Superior temporal gyrus (tissue), 1 donor: ENCODE measurements around the gene WDR90.

Experiments
- DNase-seq: peaks from one replicate; pipeline ENCODE4 v3.0.0-alpha.2; 2016; ENCODE audit errors: extremely low spot score

WDR90 gene

DNA sequence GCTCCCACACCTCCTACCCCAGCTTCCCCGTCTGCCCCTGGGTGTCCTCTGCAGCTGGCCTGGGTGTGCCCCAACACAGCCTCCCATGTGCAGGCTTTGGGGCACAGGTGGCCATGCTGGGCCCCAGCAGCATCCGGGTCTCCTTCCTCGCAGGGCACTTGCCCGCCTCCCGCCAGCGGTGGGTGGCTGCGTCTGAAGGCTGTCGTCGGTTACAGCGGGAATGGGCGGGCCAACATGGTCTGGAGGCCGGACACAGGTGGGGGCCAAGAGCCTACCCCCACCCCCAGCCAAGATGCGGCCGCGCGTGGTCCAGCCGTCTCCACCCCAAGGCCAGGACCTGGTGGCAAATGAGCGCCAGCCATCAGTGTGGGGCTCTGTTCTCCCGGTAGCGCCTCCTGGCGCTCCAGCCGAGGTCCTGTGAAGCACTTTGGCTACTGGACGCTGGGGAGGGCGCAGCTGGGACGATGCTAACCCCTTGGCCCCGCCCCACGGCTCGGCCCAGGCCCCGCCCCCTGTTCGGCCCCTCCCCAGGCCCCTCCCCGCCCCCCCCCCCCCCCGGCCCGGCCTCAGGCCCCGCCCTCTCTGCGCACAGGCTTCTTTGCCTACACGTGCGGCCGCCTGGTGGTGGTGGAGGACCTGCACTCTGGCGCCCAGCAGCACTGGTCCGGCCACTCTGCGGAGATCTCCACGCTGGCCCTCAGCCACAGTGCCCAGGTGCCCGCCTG lies 11.5 kb downstream of the WDR90 start:
- peak; percentile 81 for DNase-seq

DNA sequence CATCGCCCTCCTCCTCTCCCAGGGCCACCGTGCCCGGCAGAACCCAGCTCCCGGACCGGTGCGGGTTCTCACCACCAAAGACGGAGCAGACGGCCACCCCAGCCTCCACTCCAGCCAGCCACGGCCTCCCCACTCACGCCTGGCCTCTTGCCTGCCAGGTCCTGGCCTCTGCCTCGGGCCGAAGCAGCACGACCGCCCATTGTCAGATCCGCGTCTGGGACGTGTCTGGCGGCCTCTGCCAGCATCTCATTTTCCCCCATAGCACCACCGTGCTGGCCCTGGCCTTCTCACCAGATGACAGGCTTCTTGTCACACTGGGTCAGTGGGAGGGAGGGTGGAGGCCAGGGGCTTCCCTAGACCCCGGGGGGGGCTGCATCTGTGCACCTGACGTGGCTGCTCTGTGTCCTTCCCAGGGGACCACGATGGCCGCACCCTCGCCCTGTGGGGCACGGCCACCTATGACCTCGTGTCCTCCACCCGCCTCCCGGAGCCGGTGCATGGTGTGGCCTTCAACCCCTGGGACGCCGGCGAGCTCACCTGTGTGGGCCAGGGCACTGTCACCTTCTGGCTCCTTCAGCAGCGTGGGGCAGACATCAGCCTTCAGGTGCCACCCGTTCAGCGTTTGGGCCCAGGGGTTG lies 12.1 kb downstream of the WDR90 start:
- DNase-seq: no peak

DNA sequence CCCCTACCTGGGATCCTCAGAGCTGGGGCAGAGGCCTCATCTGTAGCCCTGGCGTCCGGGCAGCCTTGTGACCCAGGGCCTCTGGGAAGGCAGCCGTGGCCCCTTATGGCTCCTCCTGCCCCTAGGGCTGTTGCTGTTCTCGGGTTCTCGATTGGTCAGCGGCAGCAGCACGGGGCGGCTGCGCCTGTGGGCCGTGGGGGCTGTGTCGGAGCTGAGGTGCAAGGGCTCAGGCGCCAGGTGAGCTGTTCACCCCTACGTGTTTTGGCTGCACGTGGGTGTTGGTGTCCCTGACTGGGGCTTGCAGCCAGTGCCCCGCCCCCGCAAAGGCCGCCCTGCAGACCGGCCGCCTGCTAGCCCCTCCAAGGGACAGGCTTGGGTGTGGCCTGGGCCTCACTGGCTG lies 12.9 kb downstream of the WDR90 start:
- no peak for DNase-seq

DNA sequence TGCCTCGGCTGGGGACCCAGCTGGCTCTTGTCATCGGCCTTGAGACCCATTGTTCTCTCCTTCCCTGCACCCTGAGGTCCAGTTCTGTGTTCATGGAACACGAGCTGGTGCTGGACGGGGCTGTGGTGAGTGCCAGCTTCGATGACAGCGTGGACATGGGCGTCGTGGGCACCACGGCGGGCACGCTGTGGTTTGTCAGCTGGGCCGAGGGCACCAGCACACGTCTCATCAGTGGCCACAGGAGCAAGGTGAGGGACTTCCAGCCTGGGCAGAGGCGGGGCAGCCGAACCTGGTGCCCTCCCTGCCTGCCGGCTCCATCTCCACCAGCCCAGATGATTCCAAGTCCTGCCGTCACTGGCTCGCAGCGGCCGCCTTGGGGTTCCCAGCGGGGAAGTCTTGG lies 13.4 kb downstream of the WDR90 start:
- DNase-seq: no peak

DNA sequence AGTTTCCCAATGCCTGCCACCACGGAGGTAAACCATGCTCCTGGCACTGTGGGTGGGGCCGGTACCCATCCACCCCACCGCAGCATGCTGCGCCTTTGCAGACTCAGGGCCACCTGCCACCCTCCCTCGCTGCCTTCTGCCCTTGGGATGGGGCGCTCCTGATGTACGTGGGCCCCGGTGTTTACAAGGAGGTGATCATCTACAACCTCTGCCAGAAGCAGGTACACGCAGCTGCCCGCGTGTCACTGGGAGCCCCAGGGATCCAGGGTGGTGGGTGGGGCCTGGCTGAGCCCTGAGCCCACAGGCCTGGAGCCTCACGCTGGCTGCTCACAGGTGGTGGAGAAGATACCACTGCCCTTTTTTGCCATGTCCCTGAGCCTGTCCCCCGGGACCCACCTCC lies 17.4 kb downstream of the WDR90 start:
- DNase-seq: no peak

DNA sequence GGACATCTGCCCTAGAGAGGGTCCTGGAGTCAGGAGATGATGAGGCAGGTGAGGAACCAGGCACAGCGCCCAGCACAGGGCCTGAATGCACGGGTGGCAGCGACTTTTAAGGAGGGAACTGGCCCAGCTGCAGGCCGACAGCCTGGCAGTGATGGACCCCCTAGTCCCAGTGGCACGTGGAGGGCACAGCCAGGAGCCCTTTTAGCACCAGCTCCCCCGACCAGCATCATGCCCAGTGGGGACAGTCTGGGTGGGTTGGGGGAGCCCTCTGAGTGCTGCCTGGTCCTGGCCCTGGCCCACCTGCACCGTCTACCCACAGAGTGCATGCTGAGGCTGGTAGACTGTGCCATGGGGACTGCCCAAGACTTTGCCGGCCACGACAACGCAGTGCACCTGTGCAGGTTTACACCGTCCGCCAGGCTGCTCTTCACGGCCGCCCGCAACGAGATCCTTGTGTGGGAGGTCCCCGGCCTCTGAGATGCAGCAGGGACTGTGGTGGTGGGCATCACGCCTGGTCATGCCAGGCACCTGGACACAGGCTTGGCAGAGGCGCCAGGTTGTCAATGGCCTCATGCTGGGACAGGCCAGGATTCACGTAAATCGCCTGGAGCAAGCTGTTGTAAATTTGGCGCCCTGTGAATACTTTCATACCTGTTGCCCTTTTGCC lies 18.1 kb downstream of the WDR90 start:
- DNase-seq: no peak

DNA sequence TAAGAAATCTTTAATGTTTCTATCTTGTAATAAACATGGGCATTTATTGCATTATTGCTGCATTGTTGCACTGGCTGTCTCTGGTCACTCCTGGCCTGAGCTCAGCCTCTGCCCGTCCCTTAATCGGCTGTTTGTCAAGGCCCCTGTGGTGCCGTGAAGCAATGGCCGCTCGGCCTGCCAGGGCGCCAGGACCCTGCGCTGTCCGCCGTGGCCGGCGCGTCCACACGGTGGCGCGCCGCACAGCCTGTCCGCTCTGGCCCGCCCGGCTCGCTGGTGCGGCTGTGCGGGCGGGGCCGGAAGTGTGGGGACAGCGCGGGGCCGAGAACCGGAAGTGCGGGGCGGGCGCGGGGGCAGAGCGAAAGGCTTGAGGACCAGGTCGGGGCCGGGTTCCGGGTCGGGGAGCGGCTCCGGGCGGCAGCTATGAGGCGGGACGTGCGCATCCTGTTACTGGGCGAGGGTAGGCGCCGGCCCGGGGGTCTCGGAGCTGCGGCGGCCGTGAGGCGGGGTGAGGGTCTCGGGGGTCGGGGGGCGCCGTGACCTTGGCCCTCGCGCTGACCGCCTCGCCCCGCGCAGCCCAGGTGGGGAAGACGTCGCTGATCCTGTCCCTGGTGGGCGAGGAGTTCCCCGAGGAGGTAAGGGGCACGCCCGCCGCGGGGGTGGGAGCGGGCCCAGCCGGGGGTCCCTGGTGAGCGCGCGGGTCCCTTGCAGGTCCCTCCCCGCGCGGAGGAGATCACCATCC lies 18.8 kb downstream of the WDR90 start, which contains the start of gene RHOT2:
TSS of gene RHOT2 (plus strand) at position 353 of the 739 bp plus-strand sequence. CDS start at position 421, 68 bp downstream.
- peak; percentile 93 for DNase-seq

DNA sequence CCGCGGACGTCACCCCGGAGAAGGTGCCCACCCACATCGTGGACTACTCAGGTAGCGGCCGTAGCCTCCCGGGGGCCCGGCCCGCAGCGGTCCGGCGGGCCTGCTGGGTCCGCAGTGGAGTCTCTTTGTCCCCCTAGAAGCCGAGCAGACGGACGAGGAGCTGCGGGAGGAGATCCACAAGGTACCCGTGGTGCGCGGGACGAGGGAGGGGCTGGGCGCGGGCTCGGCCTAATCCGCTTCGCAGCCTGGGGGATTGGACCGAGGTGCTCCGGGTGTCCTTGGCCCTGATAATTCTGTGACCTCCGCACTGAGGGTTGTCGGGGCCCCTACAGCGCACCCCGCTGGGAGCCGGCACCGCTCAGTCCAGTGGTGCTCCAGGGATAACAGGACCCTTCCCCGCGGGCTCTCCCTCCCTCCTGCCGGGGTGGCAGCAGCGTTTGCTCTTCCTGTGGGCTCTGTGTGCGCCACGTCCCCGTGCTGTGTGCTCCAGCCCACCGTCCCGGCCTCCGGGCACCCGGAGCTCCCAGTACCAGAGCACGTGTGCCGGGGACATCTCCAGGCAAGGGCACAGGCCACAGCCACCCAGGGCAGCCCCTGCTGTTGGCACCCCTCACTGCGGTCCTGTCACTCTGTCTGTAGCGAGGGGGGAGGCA lies 19.5 kb downstream of the WDR90 start:
- no peak for DNase-seq

DNA sequence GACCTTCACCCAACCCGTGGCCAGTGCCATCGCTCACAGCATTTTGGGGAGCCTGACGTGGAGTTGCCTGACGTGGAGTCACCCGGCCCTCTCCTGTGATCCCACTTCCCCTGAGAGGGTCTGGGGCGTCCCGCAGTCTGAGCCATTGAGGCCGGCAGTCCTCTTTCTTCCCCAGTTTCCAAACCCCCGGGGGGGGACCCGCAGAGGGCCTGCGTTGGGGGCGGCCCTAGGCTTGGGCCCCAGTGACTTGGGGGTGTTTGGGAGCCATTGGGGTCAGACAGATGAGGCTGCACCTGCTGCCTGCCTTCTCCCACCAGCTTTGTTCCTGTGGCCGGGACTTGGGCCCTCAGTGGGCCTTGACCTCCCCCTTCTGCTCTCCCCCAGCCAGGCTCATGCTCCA lies 20.5 kb downstream of the WDR90 start:
- DNase-seq: no peak

DNA sequence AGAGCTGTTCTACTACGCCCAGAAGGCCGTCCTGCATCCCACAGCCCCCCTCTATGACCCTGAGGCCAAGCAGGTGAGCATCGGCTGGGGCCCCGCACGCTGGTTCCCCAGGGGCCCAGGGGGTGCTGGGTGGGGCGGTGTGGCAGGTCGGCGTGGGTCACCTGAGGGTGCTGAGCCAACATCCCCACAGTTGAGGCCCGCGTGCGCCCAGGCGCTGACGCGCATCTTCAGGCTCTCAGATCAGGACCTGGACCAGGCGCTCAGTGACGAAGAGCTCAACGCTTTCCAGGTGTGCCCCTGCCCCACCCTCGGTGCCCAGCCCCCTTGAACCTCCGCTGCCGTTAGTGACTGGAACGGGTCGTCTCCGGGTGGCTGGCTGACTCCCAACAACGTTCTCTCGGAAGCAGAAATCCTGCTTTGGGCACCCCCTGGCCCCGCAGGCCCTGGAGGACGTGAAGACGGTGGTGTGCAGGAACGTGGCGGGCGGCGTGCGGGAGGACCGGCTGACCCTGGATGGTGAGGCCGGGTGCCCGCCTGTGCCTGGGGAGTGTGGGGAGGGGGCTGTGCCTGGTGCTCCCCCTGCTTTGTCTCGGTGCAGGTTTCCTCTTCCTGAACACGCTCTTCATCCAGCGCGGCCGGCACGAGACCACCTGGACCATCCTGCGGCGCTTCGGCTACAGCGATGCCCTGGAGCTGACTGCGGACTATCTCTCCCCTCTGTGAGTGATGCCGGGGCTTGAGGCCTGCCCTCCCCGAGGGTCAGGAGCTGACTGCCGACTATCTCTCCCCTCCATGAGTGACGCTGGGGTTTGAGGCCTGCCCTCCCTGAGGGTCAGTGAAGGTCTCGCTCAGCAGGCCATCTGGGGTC lies 21.6 kb downstream of the WDR90 start:
- no peak for DNase-seq

DNA sequence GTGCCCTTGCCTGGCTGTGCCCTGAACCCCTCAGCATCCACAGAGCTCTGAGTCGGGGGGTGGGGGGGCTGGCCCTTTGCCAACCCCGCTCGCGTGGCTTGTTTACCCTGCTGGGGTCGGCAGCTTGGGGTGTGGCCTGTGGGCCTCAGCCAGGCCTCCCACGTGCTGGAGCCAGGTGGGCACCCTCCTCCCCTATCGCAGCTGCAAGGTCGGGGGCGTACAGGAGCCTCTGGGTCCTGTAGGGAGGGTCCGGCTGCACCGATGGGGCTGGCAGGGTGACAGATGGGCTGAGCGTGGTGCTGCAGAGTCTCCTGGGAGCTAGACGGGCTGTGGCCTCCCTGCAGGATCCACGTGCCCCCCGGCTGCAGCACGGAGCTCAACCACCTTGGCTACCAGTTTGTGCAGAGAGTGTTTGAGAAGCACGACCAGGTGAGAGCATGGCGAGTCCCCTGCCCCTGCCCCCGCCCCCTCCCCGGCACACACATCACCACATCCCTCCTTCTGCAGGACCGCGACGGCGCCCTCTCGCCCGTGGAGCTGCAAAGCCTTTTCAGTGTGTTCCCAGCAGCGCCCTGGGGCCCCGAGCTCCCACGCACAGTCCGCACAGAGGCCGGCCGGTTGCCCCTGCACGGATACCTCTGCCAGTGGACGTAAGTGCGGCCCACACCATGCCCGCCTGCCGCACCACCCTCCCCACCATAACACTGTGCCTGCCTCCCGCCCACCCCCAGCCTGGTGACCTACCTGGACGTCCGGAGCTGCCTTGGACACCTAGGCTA lies 22.4 kb downstream of the WDR90 start:
- DNase-seq: no peak

DNA sequence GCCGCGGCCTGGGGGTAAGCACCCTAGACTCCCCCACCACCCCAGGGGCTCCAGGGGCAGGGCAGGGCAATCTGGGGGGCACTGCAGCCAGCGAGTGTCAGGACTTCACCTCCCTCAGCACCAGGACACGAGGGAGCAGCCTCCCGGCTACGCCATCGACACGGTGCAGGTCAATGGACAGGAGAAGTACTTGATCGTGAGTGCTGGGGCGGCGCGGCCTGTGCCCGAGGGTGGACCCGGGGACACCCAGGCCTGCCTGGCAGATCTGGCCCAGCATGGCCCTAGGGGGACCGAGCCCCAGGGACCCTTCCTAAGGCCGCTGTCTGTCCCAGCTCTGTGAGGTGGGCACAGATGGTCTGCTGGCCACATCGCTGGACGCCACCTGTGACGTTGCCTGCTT lies 23.2 kb downstream of the WDR90 start:
- no peak for DNase-seq

DNA sequence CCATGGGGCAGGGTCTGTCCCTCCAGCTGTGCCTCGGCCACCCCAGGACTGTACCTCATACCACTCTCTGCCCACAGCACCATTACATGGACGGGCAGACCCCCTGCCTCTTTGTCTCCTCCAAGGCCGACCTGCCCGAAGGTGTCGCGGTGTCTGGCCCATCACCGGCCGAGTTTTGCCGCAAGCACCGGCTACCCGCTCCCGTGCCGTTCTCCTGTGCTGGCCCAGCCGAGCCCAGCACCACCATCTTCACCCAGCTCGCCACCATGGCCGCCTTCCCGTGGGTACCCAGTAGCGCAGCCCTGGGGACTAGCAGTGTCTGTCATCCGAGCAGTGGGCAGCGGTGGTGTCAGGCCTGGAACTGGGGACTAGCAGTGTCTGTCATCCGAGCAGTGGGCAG lies 23.7 kb downstream of the WDR90 start:
- DNase-seq: no peak

DNA sequence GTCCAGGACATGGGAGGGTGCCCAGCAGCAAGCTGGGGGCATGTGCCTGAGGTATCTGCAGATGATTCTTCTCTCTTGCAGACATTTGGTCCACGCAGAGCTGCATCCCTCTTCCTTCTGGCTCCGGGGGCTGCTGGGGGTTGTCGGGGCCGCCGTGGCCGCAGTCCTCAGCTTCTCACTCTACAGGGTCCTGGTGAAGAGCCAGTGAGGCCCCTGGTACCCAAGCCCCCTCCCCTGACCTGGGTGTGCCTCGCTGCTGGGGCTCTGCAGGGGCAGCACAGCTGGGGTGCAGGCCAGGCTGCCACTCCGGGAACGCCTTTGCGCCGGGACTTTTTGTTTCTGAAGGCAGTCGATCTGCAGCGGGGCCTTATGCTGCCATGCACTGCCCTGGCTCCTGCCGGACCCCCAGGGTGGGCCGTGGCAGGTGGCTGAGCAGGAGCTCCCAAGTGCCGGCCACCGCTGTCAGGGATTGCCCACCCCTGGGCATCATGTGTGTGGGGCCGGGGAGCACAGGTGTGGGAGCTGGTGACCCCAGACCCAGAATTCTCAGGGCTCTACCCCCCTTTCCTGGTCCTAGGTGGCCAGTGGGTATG lies 24.3 kb downstream of the WDR90 start:
- no peak for DNase-seq

DNA sequence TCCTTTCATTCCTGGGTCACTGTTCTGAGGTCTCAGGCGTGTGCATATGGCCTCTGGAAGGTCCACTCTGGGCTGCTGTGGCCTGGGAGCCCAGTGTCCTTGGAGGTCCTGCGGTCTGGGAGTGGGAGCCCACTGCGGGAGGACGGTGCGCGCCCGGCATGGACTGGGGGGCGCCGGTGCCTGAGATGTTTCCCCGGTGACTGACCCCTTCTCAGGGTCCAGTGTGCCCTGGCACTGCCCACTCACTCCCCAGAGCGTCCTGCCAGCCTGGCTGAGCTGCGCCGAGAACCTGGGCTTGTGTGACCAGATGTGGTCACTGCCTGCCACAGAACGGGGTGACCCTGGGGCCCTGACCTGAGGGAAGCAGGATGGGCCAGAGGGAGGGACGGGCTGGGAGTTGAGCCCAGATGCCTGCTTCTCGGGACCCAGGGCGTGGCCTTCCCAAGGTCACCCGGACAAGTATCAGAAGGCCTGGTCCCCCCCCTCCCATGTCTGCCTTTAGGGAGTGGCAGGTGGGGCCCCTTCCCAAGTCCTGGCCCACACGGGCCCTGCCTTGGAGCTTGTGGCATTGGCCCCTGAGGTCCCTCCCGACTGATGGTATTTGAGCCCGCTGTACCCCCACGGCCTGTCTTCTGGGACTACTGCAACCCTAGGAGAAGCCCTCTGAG lies 25.2 kb downstream of the WDR90 start:
- DNase-seq: no peak

DNA sequence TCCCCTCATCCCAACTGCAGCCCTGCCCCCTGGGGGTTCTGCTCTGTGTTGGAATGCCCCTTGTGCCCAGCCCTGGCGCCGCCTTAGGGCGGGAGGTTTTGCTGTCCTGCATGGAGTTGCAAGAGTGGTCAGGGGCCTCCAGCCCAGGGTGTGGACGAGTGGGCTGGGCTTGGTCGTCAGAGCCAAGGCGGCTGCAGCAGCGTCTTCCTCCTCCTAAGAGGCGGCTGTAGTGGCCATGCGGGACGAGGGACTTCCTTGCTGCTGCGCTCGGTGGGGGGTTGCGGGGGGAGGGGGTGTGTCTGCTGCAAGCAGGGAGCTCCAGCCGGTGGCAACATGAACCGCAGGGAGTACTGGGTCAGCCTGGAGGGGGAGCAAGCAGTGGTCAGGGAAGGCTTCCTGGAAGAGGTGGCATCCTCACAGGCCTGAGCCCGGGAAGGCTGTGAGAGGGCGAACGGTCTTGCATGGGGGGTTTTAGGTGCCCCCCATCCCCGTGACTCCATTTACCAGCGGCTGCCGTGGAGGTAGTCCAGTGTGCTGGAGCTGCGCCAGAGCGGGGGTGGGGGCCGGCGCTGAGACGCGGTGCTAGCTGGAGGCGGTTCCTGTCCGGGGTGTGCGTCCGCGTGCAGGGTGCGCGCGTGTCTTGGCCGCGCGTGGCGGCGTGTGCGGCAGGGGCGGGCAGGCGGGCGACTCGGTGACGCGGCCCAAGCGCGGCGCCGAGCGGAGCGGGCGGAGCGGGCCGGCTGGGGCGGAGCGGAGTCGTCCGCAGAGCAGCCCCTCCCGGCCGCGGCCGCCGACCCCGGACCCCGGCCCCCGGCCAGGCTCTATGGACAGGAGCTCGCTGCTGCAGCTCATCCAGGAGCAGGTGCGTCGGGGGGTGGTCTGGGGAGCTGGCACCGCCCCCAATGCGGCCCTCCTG lies 26.1 kb downstream of the WDR90 start, which contains the start of gene RHBDL1:
TSS of gene RHBDL1 (plus strand) at position 704 of the 916 bp plus-strand sequence. CDS start at position 824, 120 bp downstream.
- DNase-seq: no peak

DNA sequence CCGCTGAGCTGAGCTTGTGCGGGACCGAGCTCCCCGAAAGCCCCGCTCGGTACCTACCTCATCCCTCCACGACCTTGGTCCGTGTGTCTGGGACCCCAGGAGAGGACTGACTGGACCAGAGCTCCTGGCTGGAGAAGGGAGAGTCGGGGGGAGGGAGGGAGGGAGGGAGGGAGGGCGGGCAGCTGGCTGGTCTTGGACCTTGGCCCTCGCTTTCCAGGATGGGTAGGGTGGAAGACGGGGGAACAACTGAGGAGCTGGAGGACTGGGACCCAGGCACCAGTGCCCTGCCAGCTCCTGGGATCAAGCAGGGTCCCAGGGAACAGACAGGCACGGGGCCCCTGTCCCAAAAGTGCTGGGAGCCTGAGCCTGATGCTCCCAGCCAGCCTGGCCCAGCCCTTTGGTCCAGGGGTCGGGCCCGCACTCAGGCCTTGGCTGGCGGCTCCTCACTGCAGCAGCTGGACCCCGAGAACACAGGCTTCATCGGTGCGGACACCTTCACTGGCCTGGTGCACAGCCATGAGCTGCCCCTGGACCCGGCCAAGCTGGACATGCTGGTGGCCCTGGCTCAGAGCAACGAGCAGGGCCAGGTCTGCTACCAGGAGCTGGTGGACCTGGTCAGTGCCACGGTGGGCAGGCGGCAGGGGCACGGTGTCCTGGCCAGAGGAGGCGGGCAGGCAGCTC lies 26.9 kb downstream of the WDR90 start:
- no peak for DNase-seq
